HepG2 (cell line): ENCODE measurements around the gene VWA5B1. TPM values are rescaled to one million over a fixed set of nuclear protein-coding genes. Genes with fewer than 3 reads are reported as not detected.

Experiments used
- BHLHE40 ChIP-seq: IDR thresholded peaks from 2 replicates; pipeline ENCODE4 v1.6.1; 2011; ENCODE audit warnings: low read length, improper control_type of control experiment
- CBX5 ChIP-seq: sonication (generic); formaldehyde crosslinking; IDR thresholded peaks from 2 replicates; pipeline ENCODE4 v1.4.0; 2020; ENCODE audit warnings: missing genetic modification reagents, borderline replicate concordance
- HDAC6 ChIP-seq: fragments of 200-600 bp; sonication (generic); IDR thresholded peaks from 2 replicates; pipeline ENCODE4 v1.7.0; 2017; ENCODE audit warnings: mild to moderate bottlenecking, antibody characterized with exemption, low read length, low read depth
- HMG20A ChIP-seq: IDR thresholded peaks from 2 replicates; pipeline ENCODE4 v1.6.1; 2016; ENCODE audit warnings: borderline replicate concordance
- JUN ChIP-seq: sonication (generic); formaldehyde crosslinking; IDR thresholded peaks from 2 replicates; pipeline ENCODE4 v1.4.0; 2020; ENCODE audit warnings: mild to moderate bottlenecking, missing genetic modification reagents
- POGZ ChIP-seq: sonication (generic); formaldehyde crosslinking; IDR thresholded peaks from 2 replicates; pipeline ENCODE4 v1.4.0; 2020; ENCODE audit warnings: mild to moderate bottlenecking, missing genetic modification reagents
- RBM22 ChIP-seq: fragments of 200-400 bp; formaldehyde crosslinking; optimal IDR thresholded peaks from 2 replicates; pipeline ENCODE3; 2017; ENCODE audit warnings: mild to moderate bottlenecking, low read length, moderate library complexity
- RXRB ChIP-seq: IDR thresholded peaks from 2 replicates; pipeline ENCODE4 v1.6.1; 2016; ENCODE audit warnings: borderline replicate concordance, missing genetic modification reagents, missing compliant biosample characterization
- SAP130 ChIP-seq: IDR thresholded peaks from 2 replicates; pipeline ENCODE4 v1.6.1; 2016; ENCODE audit warnings: low read depth
- TAF1 ChIP-seq: sonication (generic); formaldehyde crosslinking; IDR thresholded peaks from 2 replicates; pipeline ENCODE4 v1.4.0; 2020; ENCODE audit warnings: missing genetic modification reagents
- XBP1 ChIP-seq: sonication (generic); formaldehyde crosslinking; IDR thresholded peaks from 2 replicates; pipeline ENCODE4 v1.5.0; 2020; ENCODE audit warnings: missing genetic modification reagents
- ZBTB1 ChIP-seq: sonication (generic); formaldehyde crosslinking; IDR thresholded peaks from 2 replicates; pipeline ENCODE4 v1.4.0; 2020; ENCODE audit warnings: missing genetic modification reagents, borderline replicate concordance
- ZBTB42 ChIP-seq: sonication (generic); formaldehyde crosslinking; IDR thresholded peaks from 2 replicates; pipeline ENCODE4 v1.5.0; 2020; ENCODE audit warnings: mild to moderate bottlenecking, missing genetic modification reagents
- ZNF253 ChIP-seq: sonication (generic); formaldehyde crosslinking; IDR thresholded peaks from 2 replicates; pipeline ENCODE4 v1.8.0; 2022; ENCODE audit warnings: mild to moderate bottlenecking, missing genetic modification reagents, borderline replicate concordance
- ZNF354B ChIP-seq: sonication (generic); formaldehyde crosslinking; IDR thresholded peaks from 2 replicates; pipeline ENCODE4 v1.8.0; 2022; ENCODE audit warnings: mild to moderate bottlenecking, missing genetic modification reagents
- ZNF530 ChIP-seq: sonication (generic); formaldehyde crosslinking; IDR thresholded peaks from 2 replicates; pipeline ENCODE4 v1.5.0; 2020; ENCODE audit warnings: low read depth, mild to moderate bottlenecking, missing genetic modification reagents
- ZNF768 ChIP-seq: sonication (generic); formaldehyde crosslinking; IDR thresholded peaks from 2 replicates; pipeline ENCODE4 v1.4.0; 2020; ENCODE audit warnings: missing genetic modification reagents
- ZNF879 ChIP-seq: sonication (generic); formaldehyde crosslinking; IDR thresholded peaks from 2 replicates; pipeline ENCODE4 v1.8.1; 2023; ENCODE audit warnings: missing genetic modification reagents
- polyA plus RNA-seq, 8 experiments: library from polyadenylated mRNA; depleted of rRNA in 3 of 8; stranded (reverse) in 7 of 8; unstranded in 1 of 8; fragments of >200 nt; fragmentation: Illumina TruSeq in 4 of 8; extraction: Trizol in 4 of 8; gene quantifications; 2 replicates each; pipeline versions ENCODE4 v1.2.1 to v1.2.3, GENCODE V29; 2011 to 2016; ENCODE audit warnings: low read depth in 4 of 8, missing spikeins in 1 of 8, mixed read lengths in 1 of 8; ENCODE audit not compliant: insufficient read depth in 1 of 8
- total RNA-seq, 5 experiments: library from RNA; depleted of rRNA; stranded (reverse); fragments of >200 nt; fragmentation: Illumina TruSeq; extraction: Trizol; gene quantifications; 2 replicates each; pipeline ENCODE4 v1.2.3, GENCODE V29; 2016; ENCODE audit warnings: low read depth in 1 of 5
- TF ChIP-seq, protein P1 (sequence below): IDR thresholded peaks from 2 replicates; pipeline ENCODE4 v1.6.1; 2018; ENCODE audit warnings: missing genetic modification reagents, mild to moderate bottlenecking, missing compliant biosample characterization
- TF ChIP-seq, protein P2 (sequence below): IDR thresholded peaks from 2 replicates; pipeline ENCODE4 v1.6.1; 2012; ENCODE audit warnings: low read length, improper control_type of control experiment
- TF ChIP-seq, protein P3 (sequence below): sonication (generic); formaldehyde crosslinking; IDR thresholded peaks from 2 replicates; pipeline ENCODE4 v1.9.0; 2022; ENCODE audit warnings: missing genetic modification reagents, mild to moderate bottlenecking, borderline replicate concordance
- TF ChIP-seq, protein P4 (sequence below): IDR thresholded peaks from 2 replicates; pipeline ENCODE4 v1.6.1; 2016; ENCODE audit warnings: low read depth, control low read depth
- TF ChIP-seq, protein P5 (sequence below): sonication (generic); formaldehyde crosslinking; conservative IDR thresholded peaks from 2 replicates; pipeline ENCODE4 v1.4.0; 2020; ENCODE audit warnings: missing genetic modification reagents

Gene VWA5B1
- total and polyA plus RNA-seq, 2 of the 13 experiments (the other 11 are each of a cell fraction or from before 2014, with no cell fraction given) = not detected

DNA sequence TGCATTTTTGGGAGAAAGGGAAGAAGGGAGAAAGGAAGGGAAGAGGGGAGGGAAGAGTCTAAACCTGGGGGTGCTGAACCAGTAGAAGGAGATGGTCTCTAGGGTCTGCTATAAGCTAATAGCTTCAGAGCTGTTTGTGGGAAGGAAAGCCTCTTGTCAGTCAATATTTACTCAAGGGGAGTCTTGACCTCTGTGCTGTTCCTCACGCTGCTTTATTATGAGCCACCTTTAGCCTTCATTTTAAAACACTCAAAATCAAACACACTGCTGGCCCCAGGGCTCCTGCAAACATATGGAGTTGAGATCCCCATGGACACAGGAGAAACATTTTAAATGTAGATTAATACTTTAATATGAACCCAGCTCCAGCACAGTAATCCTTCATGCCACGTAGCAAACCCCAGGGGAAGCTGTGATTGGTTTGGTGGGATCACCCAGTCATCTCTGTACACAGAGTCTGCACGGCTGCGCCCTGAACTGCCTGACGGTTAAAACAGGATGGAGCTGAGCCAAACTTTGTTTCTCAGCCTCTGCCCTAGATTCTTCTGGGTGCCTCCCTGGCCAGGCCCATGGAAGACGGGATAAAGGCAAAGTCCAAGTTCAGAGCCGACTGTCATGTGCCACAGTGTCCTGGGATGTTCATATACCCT lies 40.2 kb upstream of the VWA5B1 start (continued):
- TF ChIP-seq JUN (CRISPR knock-in tag) (no peak), ZNF253 (CRISPR knock-in tag) (no peak), ZNF354B (CRISPR knock-in tag) (no peak), CBX5 (no peak), ZNF768 (CRISPR knock-in tag) (no peak), BHLHE40 (peak; percentile 78), RXRB (peak; percentile 93), TAF1 (CRISPR knock-in tag) (no peak), XBP1 (no peak), SAP130 (CRISPR knock-in tag) (no peak; the same call in 1 of the 2 replicates), POGZ (CRISPR knock-in tag) (no peak), ZBTB42 (CRISPR knock-in tag) (no peak), RBM22 (no peak), ZBTB1 (CRISPR knock-in tag) (no peak), HMG20A (CRISPR knock-in tag) (peak; percentile 14; the same call in 1 of the 2 replicates), HDAC6 (no peak), ZNF879 (no peak), ZNF530 (CRISPR knock-in tag) (no peak)
- TF ChIP-seq, protein P1, sequence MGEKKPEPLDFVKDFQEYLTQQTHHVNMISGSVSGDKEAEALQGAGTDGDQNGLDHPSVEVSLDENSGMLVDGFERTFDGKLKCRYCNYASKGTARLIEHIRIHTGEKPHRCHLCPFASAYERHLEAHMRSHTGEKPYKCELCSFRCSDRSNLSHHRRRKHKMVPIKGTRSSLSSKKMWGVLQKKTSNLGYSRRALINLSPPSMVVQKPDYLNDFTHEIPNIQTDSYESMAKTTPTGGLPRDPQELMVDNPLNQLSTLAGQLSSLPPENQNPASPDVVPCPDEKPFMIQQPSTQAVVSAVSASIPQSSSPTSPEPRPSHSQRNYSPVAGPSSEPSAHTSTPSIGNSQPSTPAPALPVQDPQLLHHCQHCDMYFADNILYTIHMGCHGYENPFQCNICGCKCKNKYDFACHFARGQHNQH (CRISPR knock-in tag) = peak; percentile 52; the same call in 1 of the 2 replicates
- TF ChIP-seq, protein P2, sequence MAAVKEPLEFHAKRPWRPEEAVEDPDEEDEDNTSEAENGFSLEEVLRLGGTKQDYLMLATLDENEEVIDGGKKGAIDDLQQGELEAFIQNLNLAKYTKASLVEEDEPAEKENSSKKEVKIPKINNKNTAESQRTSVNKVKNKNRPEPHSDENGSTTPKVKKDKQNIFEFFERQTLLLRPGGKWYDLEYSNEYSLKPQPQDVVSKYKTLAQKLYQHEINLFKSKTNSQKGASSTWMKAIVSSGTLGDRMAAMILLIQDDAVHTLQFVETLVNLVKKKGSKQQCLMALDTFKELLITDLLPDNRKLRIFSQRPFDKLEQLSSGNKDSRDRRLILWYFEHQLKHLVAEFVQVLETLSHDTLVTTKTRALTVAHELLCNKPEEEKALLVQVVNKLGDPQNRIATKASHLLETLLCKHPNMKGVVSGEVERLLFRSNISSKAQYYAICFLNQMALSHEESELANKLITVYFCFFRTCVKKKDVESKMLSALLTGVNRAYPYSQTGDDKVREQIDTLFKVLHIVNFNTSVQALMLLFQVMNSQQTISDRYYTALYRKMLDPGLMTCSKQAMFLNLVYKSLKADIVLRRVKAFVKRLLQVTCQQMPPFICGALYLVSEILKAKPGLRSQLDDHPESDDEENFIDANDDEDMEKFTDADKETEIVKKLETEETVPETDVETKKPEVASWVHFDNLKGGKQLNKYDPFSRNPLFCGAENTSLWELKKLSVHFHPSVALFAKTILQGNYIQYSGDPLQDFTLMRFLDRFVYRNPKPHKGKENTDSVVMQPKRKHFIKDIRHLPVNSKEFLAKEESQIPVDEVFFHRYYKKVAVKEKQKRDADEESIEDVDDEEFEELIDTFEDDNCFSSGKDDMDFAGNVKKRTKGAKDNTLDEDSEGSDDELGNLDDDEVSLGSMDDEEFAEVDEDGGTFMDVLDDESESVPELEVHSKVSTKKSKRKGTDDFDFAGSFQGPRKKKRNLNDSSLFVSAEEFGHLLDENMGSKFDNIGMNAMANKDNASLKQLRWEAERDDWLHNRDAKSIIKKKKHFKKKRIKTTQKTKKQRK = no peak
- TF ChIP-seq, protein P3, sequence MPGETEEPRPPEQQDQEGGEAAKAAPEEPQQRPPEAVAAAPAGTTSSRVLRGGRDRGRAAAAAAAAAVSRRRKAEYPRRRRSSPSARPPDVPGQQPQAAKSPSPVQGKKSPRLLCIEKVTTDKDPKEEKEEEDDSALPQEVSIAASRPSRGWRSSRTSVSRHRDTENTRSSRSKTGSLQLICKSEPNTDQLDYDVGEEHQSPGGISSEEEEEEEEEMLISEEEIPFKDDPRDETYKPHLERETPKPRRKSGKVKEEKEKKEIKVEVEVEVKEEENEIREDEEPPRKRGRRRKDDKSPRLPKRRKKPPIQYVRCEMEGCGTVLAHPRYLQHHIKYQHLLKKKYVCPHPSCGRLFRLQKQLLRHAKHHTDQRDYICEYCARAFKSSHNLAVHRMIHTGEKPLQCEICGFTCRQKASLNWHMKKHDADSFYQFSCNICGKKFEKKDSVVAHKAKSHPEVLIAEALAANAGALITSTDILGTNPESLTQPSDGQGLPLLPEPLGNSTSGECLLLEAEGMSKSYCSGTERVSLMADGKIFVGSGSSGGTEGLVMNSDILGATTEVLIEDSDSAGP (CRISPR knock-in tag) = no peak
- TF ChIP-seq, protein P4, sequence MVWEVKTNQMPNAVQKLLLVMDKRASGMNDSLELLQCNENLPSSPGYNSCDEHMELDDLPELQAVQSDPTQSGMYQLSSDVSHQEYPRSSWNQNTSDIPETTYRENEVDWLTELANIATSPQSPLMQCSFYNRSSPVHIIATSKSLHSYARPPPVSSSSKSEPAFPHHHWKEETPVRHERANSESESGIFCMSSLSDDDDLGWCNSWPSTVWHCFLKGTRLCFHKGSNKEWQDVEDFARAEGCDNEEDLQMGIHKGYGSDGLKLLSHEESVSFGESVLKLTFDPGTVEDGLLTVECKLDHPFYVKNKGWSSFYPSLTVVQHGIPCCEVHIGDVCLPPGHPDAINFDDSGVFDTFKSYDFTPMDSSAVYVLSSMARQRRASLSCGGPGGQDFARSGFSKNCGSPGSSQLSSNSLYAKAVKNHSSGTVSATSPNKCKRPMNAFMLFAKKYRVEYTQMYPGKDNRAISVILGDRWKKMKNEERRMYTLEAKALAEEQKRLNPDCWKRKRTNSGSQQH = no peak
- TF ChIP-seq, protein P5, sequence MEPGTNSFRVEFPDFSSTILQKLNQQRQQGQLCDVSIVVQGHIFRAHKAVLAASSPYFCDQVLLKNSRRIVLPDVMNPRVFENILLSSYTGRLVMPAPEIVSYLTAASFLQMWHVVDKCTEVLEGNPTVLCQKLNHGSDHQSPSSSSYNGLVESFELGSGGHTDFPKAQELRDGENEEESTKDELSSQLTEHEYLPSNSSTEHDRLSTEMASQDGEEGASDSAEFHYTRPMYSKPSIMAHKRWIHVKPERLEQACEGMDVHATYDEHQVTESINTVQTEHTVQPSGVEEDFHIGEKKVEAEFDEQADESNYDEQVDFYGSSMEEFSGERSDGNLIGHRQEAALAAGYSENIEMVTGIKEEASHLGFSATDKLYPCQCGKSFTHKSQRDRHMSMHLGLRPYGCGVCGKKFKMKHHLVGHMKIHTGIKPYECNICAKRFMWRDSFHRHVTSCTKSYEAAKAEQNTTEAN (CRISPR knock-in tag) = no peak
